Spleen (tissue), 7 donors: ENCODE measurements around the gene GABARAP.
A peak's percentile ranks its signal among the peaks of the same experiment; 100 is the strongest.

Experiments used
- CTCF ChIP-seq, 11 experiments: fragments of 200-600 bp in 7 of 11; fragments of 450-650 bp in 4 of 11; sonication (generic) in 4 of 11; IDR thresholded peaks in 8 of 11; conservative IDR thresholded peaks in 3 of 11; 1 replicate in 7 of 11; 2 replicates in 4 of 11; pipeline versions ENCODE4 v1.4.0 to v1.8.0; 2016 to 2021; ENCODE audit warnings: antibody characterized with exemption in 11 of 11, inconsistent platforms in 4 of 11, mild to moderate bottlenecking in 1 of 11
- POLR2A ChIP-seq, 3 donors: fragments of 450-650 bp; IDR thresholded peaks; one replicate each; pipeline ENCODE4 v1.5.1; 2017; ENCODE audit warnings: antibody characterized with exemption in 3 of 3, mild to moderate bottlenecking in 1 of 3
- POLR2AphosphoS5 ChIP-seq, 3 donors: sonication (generic); formaldehyde crosslinking; IDR thresholded peaks; one replicate each; pipeline ENCODE4 v1.5.1; 2017; ENCODE audit warnings: antibody characterized with exemption in 3 of 3
- donor health status: DM: no; HTN: no; CAD: no; lungs with moderate emphysema.
- donor health status: DM: no; HTN: no; CAD: no.
- donor health status: DM: no; HTN: no; CAD: no.

- no peak for TF ChIP-seq POLR2A (IDR thresholded peaks at IDR 0.05)
- TF ChIP-seq CTCF (IDR thresholded peaks at IDR 0.05 in 8 of 11, conservative IDR thresholded peaks at IDR 0.05 in 3 of 11) = peak in 2 of 11 experiments; percentile 2 to 4
- TF ChIP-seq POLR2AphosphoS5 (IDR thresholded peaks at IDR 0.05) = no peak
Measured at GRCh38 chr17:7215136-7215638, 27.1 kb downstream of the GABARAP start.
